ENCODE data around the gene DGCR2. TPM values are rescaled to one million over a fixed set of nuclear protein-coding genes. Genes with fewer than 3 reads are reported as not detected.

The DGCR2 gene
- total and polyA plus RNA-seq, 2 of the 4 experiments (the other 2 are of a cell fraction): 17.2 to 35.4 TPM

DNA sequence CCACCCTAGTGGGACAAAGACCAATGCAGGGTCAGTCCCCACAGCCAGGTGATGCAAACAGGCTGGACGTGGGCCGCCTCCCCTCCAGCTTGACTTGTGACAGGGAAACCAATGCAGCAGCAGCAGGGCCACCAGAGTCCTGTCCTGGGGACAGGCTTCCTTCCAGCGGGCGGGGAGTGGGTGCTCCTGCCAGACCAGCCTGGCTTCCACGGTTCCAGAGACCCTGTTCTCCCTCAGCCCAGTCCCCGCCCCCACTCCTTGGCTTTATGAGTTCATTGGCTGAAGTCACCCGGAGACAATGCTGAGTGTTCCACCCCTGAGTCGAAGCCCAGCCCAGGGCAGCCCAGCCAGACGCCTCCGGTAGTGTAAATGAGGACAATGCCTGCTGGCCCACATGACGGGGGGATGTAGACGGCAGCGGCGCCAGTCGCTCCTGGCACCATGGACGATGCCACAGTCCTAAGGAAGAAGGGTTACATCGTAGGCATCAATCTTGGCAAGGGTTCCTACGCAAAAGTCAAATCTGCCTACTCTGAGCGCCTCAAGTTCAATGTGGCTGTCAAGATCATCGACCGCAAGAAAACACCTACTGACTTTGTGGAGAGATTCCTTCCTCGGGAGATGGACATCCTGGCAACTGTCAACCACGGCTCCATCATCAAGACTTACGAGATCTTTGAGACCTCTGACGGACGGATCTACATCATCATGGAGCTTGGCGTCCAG is 8.9 kb upstream of the DGCR2 start, which contains the start of gene TSSK2:
Gene TSSK2 (plus strand): TSS at position 350 of the 726 bp plus-strand sequence. CDS start 92 bp downstream, at position 442.
- Histone ChIP-seq H4K8ac (ENCODE audit: low read depth in 2 of 2, low read length in 2 of 2) (no peak within 1 kb of the TSS), H2AFZ (replicated peaks; ENCODE audit: low read length, poor library complexity) (no peak within 1 kb of the TSS), H3K9ac (ENCODE audit: low read depth, low read length) (no peak within 1 kb of the TSS), H2BK20ac (ENCODE audit: low read depth, low read length) (no peak within 1 kb of the TSS), H2BK15ac (ENCODE audit: low read depth, low read length) (no peak within 1 kb of the TSS), H3K4me2 (ENCODE audit: low read depth, low read length) (no peak within 1 kb of the TSS), H2BK5ac (ENCODE audit: low read depth, low read length, poor library complexity, severe bottlenecking) (no peak within 1 kb of the TSS), H3K4me1 (ENCODE audit: control insufficient read depth, insufficient read depth, low read length) (no peaks in the 10 kb centered on the region), H3K4ac (ENCODE audit: low read depth, low read length) (no peak within 1 kb of the TSS), H3K36me3 (ENCODE audit: control insufficient read depth, insufficient read depth, low read length) (peaks cover 37% of the 10 kb centered on the region), H3K14ac (replicated peaks; ENCODE audit: low read depth, low read length) (no peak within 1 kb of the TSS), H3K9me1 (ENCODE audit: insufficient read depth, low read length) (peaks cover 3% of the 10 kb centered on the region; the same call in 1 of the 2 replicates), H3K18ac (ENCODE audit: low read depth, low read length) (no peak within 1 kb of the TSS), H3K79me1 (ENCODE audit: low read depth in 1 of 2, low read length in 2 of 2) (no peaks in the 10 kb centered on the region), H3K27me3 (ENCODE audit: control insufficient read depth, insufficient read depth, low read length) (no peaks in the 10 kb centered on the region), H2AK5ac (ENCODE audit: low read depth, low read length) (no peak within 1 kb of the TSS), H3K56ac (ENCODE audit: extremely low read depth, insufficient read depth, low read length) (no peak within 1 kb of the TSS), H3K23ac (ENCODE audit: low read depth, low read length) (no peak within 1 kb of the TSS), H3K27ac (ENCODE audit: insufficient read depth, low read length) (no peak within 1 kb of the TSS), H2BK120ac (ENCODE audit: low read depth, low read length) (no peak within 1 kb of the TSS), H4K20me1 (ENCODE audit: insufficient read depth, low read length) (no peaks in the 10 kb centered on the region), H4K5ac (ENCODE audit: low read depth, low read length) (no peak within 1 kb of the TSS), H3K4me3 (ENCODE audit: insufficient read depth, low read depth, low read length) (no peak within 1 kb of the TSS), H3K9me3 (ENCODE audit: control insufficient read depth, insufficient read depth, low read length) (no peaks in the 10 kb centered on the region), H4K91ac (ENCODE audit: insufficient read depth, low read depth, low read length) (no peak within 1 kb of the TSS), H2AK9ac (replicated peaks; ENCODE audit: low read depth, low read length, poor library complexity) (peak within 1 kb of the TSS; percentile 37)
- in situ Hi-C loops (cut with MboI; ENCODE audit: low sequenced_read_pairs) (no loop called here), dilution Hi-C loops (cut with HindIII; ENCODE audit: low sequenced_read_pairs, unreplicated experiment) (no loop called here), intact Hi-C loops (cut with micrococcal nuclease) (no loop called here)
- TF ChIP-seq, protein P1, sequence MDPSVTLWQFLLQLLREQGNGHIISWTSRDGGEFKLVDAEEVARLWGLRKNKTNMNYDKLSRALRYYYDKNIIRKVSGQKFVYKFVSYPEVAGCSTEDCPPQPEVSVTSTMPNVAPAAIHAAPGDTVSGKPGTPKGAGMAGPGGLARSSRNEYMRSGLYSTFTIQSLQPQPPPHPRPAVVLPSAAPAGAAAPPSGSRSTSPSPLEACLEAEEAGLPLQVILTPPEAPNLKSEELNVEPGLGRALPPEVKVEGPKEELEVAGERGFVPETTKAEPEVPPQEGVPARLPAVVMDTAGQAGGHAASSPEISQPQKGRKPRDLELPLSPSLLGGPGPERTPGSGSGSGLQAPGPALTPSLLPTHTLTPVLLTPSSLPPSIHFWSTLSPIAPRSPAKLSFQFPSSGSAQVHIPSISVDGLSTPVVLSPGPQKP (IDR thresholded peaks at IDR 0.05; ENCODE audit: borderline replicate concordance, low read depth, low read length): no peak
- TF ChIP-seq RCOR1 (IDR thresholded peaks at IDR 0.05; ENCODE audit: insufficient replicate concordance, low read length) (no peak), MAZ (IDR thresholded peaks at IDR 0.05; ENCODE audit: borderline replicate concordance, low read depth, low read length) (no peak), SMC3 (IDR thresholded peaks at IDR 0.05; ENCODE audit: low read depth, low read length) (no peak), POLR2A (IDR thresholded peaks at IDR 0.05; ENCODE audit: low read depth, low read length) (no peak), RAD21 (IDR thresholded peaks at IDR 0.05; ENCODE audit: low read length) (no peak), BHLHE40 (IDR thresholded peaks at IDR 0.05; ENCODE audit: low read depth, low read length) (no peak), CEBPB (IDR thresholded peaks at IDR 0.05; ENCODE audit: low read depth, low read length) (no peak), MXI1 (IDR thresholded peaks at IDR 0.05; ENCODE audit: borderline replicate concordance, low read depth, low read length) (no peak), RFX5 (IDR thresholded peaks at IDR 0.05; ENCODE audit: low read depth, low read length) (no peak), MAFK (IDR thresholded peaks at IDR 0.05; ENCODE audit: low read depth, low read length) (no peak), CHD1 (IDR thresholded peaks at IDR 0.05; ENCODE audit: low read depth, low read length) (no peak), FOS (IDR thresholded peaks at IDR 0.05; ENCODE audit: low read depth, low read length) (no peak), NFE2L2 (IDR thresholded peaks at IDR 0.05; ENCODE audit: low read depth, low read length) (no peak)
- TF ChIP-seq, protein P2, sequence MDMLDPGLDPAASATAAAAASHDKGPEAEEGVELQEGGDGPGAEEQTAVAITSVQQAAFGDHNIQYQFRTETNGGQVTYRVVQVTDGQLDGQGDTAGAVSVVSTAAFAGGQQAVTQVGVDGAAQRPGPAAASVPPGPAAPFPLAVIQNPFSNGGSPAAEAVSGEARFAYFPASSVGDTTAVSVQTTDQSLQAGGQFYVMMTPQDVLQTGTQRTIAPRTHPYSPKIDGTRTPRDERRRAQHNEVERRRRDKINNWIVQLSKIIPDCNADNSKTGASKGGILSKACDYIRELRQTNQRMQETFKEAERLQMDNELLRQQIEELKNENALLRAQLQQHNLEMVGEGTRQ (IDR thresholded peaks at IDR 0.05; ENCODE audit: low read depth, low read length): no peak
- TF ChIP-seq, protein P3, sequence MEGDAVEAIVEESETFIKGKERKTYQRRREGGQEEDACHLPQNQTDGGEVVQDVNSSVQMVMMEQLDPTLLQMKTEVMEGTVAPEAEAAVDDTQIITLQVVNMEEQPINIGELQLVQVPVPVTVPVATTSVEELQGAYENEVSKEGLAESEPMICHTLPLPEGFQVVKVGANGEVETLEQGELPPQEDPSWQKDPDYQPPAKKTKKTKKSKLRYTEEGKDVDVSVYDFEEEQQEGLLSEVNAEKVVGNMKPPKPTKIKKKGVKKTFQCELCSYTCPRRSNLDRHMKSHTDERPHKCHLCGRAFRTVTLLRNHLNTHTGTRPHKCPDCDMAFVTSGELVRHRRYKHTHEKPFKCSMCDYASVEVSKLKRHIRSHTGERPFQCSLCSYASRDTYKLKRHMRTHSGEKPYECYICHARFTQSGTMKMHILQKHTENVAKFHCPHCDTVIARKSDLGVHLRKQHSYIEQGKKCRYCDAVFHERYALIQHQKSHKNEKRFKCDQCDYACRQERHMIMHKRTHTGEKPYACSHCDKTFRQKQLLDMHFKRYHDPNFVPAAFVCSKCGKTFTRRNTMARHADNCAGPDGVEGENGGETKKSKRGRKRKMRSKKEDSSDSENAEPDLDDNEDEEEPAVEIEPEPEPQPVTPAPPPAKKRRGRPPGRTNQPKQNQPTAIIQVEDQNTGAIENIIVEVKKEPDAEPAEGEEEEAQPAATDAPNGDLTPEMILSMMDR (conservative IDR thresholded peaks at IDR 0.05; ENCODE audit: low read depth, low read length): no peak
- no peak for DNase-seq
- ChIA-PET POLR2A (ENCODE audit: unreplicated experiment) (no interaction called here), CTCF (no interaction called here)
- ATAC-seq (ENCODE audit: low read depth): no peak
- WGBS, 2 experiments (ENCODE audit: extremely low coverage in 2 of 2, insufficient read length in 1 of 2): 89% methylated on average over 25 of the region's 27 CpGs; no CpG with 5 or more reads in 1 of the 2 experiments
- BruUV-seq (replicated peaks): no TSS peak

Data from IMR-90 (cell line).